ENCODE data around the gene CDC123. TPM values are rescaled to one million over a fixed set of nuclear protein-coding genes. Genes with fewer than 3 reads are reported as not detected.
A peak's percentile ranks its signal among the peaks of the same experiment; 100 is the strongest.
"Not testable (repeated sequence)": the region's sequence is repeated elsewhere in the genome, so short reads cannot be mapped to it uniquely, and the experiment has no call there.

Gene CDC123
- total and polyA plus RNA-seq, 7 donors = 29.1 to 103 (median 41.2) TPM

DNA sequence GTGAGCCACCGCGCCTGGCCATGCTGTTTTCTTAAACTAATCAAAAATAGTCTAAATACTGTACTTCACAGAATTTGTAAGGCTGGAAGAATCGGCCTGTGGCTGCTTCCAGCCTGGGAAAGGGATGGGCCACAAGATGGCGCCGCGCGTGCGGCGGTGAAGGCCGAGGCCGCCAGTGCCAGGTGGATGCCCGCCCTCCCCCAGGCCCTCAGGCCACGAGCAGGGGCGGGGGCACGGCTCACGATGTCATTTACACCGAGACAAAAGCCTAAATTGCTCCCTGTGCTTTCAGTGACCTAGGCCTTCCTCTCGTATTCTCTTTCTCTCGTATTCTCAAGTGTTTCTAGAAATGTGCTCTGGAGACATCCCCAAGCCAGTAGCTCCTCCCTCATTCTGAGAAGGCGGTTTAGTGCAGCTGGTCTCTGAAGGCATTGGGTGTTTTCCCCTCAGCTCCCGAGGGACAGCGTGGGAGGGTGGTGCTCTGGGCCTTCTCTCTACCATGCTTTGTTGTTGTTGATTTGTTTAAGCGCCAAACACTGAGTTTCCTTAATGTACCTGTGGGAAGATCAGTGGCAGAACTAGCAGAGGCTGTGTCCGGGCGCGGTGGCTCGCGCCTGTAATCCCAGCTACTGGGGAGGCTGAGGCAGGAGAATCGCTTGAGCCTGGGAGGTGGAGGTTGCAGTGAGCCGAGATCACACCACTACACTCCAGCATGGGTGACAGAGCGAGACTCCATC, 68.4 kb downstream of the CDC123 start:
- H3K9me3 ChIP-seq = no peaks in the 10 kb centered on the region
- peak; percentile 75 to 84 for DNase-seq
- no peak overlapping the region for H3K27ac ChIP-seq
- H3K36me3 ChIP-seq (ENCODE audit: insufficient read depth in 1 of 2, low read depth in 1 of 2) = no peaks in the 10 kb centered on the region
- intact Hi-C loops (cut with DNase I) = loop anchor here (2.0 to 10.0 kb wide), 3 partner anchors 443 to 830 kb away; no protein-coding TSS in a partner anchor
- ATAC-seq = peak; percentile 64 to 96 (median 82)
- TF ChIP-seq, protein P1, sequence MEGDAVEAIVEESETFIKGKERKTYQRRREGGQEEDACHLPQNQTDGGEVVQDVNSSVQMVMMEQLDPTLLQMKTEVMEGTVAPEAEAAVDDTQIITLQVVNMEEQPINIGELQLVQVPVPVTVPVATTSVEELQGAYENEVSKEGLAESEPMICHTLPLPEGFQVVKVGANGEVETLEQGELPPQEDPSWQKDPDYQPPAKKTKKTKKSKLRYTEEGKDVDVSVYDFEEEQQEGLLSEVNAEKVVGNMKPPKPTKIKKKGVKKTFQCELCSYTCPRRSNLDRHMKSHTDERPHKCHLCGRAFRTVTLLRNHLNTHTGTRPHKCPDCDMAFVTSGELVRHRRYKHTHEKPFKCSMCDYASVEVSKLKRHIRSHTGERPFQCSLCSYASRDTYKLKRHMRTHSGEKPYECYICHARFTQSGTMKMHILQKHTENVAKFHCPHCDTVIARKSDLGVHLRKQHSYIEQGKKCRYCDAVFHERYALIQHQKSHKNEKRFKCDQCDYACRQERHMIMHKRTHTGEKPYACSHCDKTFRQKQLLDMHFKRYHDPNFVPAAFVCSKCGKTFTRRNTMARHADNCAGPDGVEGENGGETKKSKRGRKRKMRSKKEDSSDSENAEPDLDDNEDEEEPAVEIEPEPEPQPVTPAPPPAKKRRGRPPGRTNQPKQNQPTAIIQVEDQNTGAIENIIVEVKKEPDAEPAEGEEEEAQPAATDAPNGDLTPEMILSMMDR (IDR thresholded peaks at IDR 0.05) = peak; percentile 64
- peak overlapping the region; percentile 58 for H3K4me3 ChIP-seq
- H3K27me3 ChIP-seq (ENCODE audit: insufficient read depth in 3 of 3, low read length in 2 of 3) = no peaks in the 10 kb centered on the region
- H3K4me1 ChIP-seq = no peaks in the 10 kb centered on the region
- 25 to 29% (median 27%) methylated on average over 30 to 31 of the region's 31 CpGs for WGBS, 3 donors

GRCh38 chr10:12269056-12269455, 73.1 kb downstream of the CDC123 start:
- 75 to 83% (median 82%) methylated on average over 2 of the region's 2 CpGs for WGBS, 3 donors
- intact Hi-C loops (cut with DNase I) = loop anchor here in 1 of 2 donors (10.0 kb wide), 1 partner anchor 826 kb away; no protein-coding TSS in a partner anchor

GRCh38 chr10:12271210-12271540, 75.2 kb downstream of the CDC123 start:
- DNase-seq = no peak

More at GRCh38 chr10:12269056-12269455, 73.1 kb downstream of the CDC123 start:
- Histone ChIP-seq H3K27me3 (ENCODE audit: insufficient read depth in 3 of 3, low read length in 2 of 3) (no peaks in the 10 kb centered on the region), H3K4me1 (no peaks in the 10 kb centered on the region), H3K9me3 (no peaks in the 10 kb centered on the region), H3K36me3 (ENCODE audit: insufficient read depth in 1 of 2, low read depth in 1 of 2) (no peaks in the 10 kb centered on the region), H3K27ac (no peak overlapping the region), H3K4me3 (no peak overlapping the region)
- TF ChIP-seq, protein P1 (IDR thresholded peaks at IDR 0.05) = no peak
- no peak for ATAC-seq
- no peak for DNase-seq

DNA sequence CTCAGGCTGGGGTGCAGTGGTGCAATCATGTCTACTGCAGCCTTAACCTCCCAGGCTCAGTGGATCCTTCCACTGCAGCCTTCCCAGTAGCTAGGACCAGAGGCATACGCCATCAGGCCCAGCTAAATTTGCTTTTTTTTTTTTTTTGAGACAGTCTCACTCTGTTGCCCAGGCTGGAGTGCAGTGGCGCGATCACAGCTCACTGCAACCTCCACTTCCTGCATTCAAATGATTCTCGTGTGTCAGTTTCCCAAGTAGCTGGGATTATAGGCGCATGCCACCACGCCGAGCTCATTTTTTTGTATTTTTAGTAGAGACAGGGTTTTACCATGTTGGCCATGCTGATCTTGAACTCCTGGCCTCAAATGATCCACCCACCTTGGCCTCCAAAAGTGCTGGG, 81.9 kb downstream of the CDC123 start:
- intact Hi-C loops (cut with DNase I); H3K9me3 ChIP-seq; DNase-seq; H3K27me3 ChIP-seq (ENCODE audit: insufficient read depth in 3 of 3, low read length in 2 of 3); ATAC-seq; H3K4me3 ChIP-seq; H3K36me3 ChIP-seq (ENCODE audit: insufficient read depth in 1 of 2, low read depth in 1 of 2); H3K4me1 ChIP-seq; H3K27ac ChIP-seq: not testable (repeated sequence)
- WGBS, 3 donors = 62 to 70% (median 67%) methylated on average over 7 of the region's 7 CpGs

More at GRCh38 chr10:12271210-12271540, 75.2 kb downstream of the CDC123 start:
- H3K27ac ChIP-seq = no peak overlapping the region
- H3K9me3 ChIP-seq = no peaks in the 10 kb centered on the region
- H3K4me3 ChIP-seq = no peak overlapping the region
- H3K4me1 ChIP-seq = no peaks in the 10 kb centered on the region
- H3K36me3 ChIP-seq (ENCODE audit: insufficient read depth in 1 of 2, low read depth in 1 of 2) = no peaks in the 10 kb centered on the region
- TF ChIP-seq, protein P1 (IDR thresholded peaks at IDR 0.05) = no peak
- WGBS, 3 donors = 80 to 88% (median 82%) methylated on average over 8 of the region's 8 CpGs
- ATAC-seq = peak in 1 of 4 donors; percentile 37
- intact Hi-C loops (cut with DNase I) = no loop called here
- H3K27me3 ChIP-seq (ENCODE audit: insufficient read depth in 3 of 3, low read length in 2 of 3) = no peaks in the 10 kb centered on the region

DNA sequence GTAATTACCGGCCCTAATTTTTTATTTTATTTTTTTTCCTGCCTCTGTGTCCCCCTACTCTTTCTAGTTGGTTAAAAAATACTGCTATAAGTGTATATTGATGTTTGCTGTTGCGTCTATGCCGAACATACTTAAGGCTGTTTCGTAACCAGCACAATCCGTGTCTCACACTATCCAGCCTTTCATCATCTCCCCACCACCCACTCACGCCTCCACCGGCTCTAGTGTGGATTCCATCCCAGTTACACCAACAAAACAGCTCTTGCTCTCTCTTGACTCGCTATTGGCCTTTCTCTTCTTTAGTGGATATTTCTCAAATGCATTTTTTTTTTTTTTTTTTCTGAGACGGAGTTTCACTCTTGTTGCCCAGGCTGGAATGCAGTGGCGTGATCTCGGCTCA, 83.3 kb downstream of the CDC123 start:
- 88 to 92% (median 88%) methylated on average over 11 of the region's 11 CpGs for WGBS, 3 donors

More for the DNA sequence above, 83.3 kb downstream of the CDC123 start:
- intact Hi-C loops (cut with DNase I) = no loop called here
- Histone ChIP-seq H3K27me3 (ENCODE audit: insufficient read depth in 3 of 3, low read length in 2 of 3) (no peaks in the 10 kb centered on the region), H3K4me3 (no peak overlapping the region), H3K4me1 (no peaks in the 10 kb centered on the region), H3K36me3 (ENCODE audit: insufficient read depth in 1 of 2, low read depth in 1 of 2) (no peaks in the 10 kb centered on the region), H3K9me3 (no peaks in the 10 kb centered on the region), H3K27ac (no peak overlapping the region)
- DNase-seq (no peak), ATAC-seq (no peak)
- TF ChIP-seq, protein P1 (IDR thresholded peaks at IDR 0.05) = no peak
